HepG2 (cell line): Measurements from ENCODE around the gene DMAC1. TPM values are rescaled to one million over a fixed set of nuclear protein-coding genes. Genes with fewer than 3 reads are reported as not detected.

ENCODE experiments used
- ATAC-seq: fragments of 200-7000 bp; cut with Tn5 transposase; 3 replicates; pipeline ENCODE4 v1.9.1; 2020; ENCODE audit warnings: mild to moderate bottlenecking, moderate library complexity
- BruUV-seq: library from RNA; stranded (reverse); fragments of 400-500 nt; replicated peaks from 2 replicates; lab custom pipeline; 2021; lab: Mats Ljungman, UMichigan
- CTCF ChIA-PET: fragments of 300-600 bp; formaldehyde crosslinking; extraction: SDS; loops from one replicate; lab custom pipeline; 2021; ENCODE audit warnings: low total read pairs, inconsistent platforms, low intra/inter-chr PET ratio; lab: Yijun Ruan, JAX
- POLR2A ChIA-PET: fragments of 350-600 bp; sonication (Branson Sonifier 250); formaldehyde crosslinking; loops from one replicate; lab custom pipeline; 2020; ENCODE audit warnings: antibody characterized with exemption, inconsistent platforms; lab: Yijun Ruan, JAX
- DNase-seq: peaks from one replicate; pipeline ENCODE4 v3.0.0-alpha.2; 2015; ENCODE audit warnings: low spot score
- FAIRE-seq: peaks from 3 replicates; lab custom pipeline; 2011; peaks lifted over from hg19 to GRCh38; lab: Jason Lieb, UNC
- H2AFZ ChIP-seq: one replicate; pipeline ENCODE4 v1.6.1; 2011; ENCODE audit warnings: low read length, inconsistent platforms
- H3K27ac ChIP-seq: fragments of 300-600 bp; 3 replicates; pipeline ENCODE4 v1.8.0; 2011; ENCODE audit warnings: mixed run types, mild to moderate bottlenecking, mixed read lengths, low read length, inconsistent platforms; ENCODE audit not compliant: insufficient read depth; ENCODE audit errors: extremely low read length
- H3K27me3 ChIP-seq, 2 experiments: fragments of 200-600 bp in 1 of 2; 2 replicates in 1 of 2; 3 replicates in 1 of 2; pipeline versions ENCODE4 v1.6.0 to v1.8.0; 2011; ENCODE audit warnings: low read length in 2 of 2, mild to moderate bottlenecking in 2 of 2, moderate library complexity in 2 of 2, inconsistent platforms in 1 of 2; ENCODE audit not compliant: insufficient read depth in 2 of 2, control insufficient read depth in 1 of 2
- H3K36me3 ChIP-seq, 2 experiments: fragments of 200-600 bp in 1 of 2; replicated peaks in 1 of 2; 2 replicates in 1 of 2; 3 replicates in 1 of 2; pipeline versions ENCODE4 v1.5.1 to v1.8.0; 2011; ENCODE audit warnings: low read length in 2 of 2, inconsistent platforms in 1 of 2; ENCODE audit not compliant: insufficient read depth in 2 of 2, control insufficient read depth in 1 of 2
- H3K4me1 ChIP-seq: 2 replicates; pipeline ENCODE4 v1.5.1; 2012; ENCODE audit warnings: low read length, inconsistent platforms; ENCODE audit not compliant: insufficient read depth
- H3K4me2 ChIP-seq: 2 replicates; pipeline ENCODE4 v1.6.0; 2011; ENCODE audit warnings: low read depth, low read length, inconsistent platforms
- H3K4me3 ChIP-seq, 3 experiments: fragments of 200-600 bp in 1 of 3; sonication (generic), shearing (Covaris generic) in 1 of 3; replicated peaks in 1 of 3; 2 replicates each; pipeline ENCODE4 v1.5.1; 2011 to 2016; ENCODE audit warnings: low read length in 3 of 3, inconsistent platforms in 2 of 3, low read depth in 2 of 3, mild to moderate bottlenecking in 2 of 3, control low read depth in 1 of 3, mixed read lengths in 1 of 3; ENCODE audit not compliant: insufficient read depth in 1 of 3
- H3K79me2 ChIP-seq: one replicate; pipeline ENCODE4 v1.6.1; 2011; ENCODE audit warnings: low read length, inconsistent platforms; ENCODE audit not compliant: insufficient read depth
- H3K9ac ChIP-seq: 2 replicates; pipeline ENCODE4 v1.6.0; 2011; ENCODE audit warnings: mild to moderate bottlenecking, low read depth, low read length, inconsistent platforms; ENCODE audit not compliant: insufficient read depth
- H3K9me3 ChIP-seq: 2 replicates; pipeline ENCODE4 v1.5.1; 2012; ENCODE audit warnings: mild to moderate bottlenecking, low read length
- H4K20me1 ChIP-seq: 2 replicates; pipeline ENCODE4 v1.6.0; 2011; ENCODE audit warnings: inconsistent platforms, mild to moderate bottlenecking, low read length, moderate library complexity; ENCODE audit not compliant: insufficient read depth
- CEBPB ChIP-seq: IDR thresholded peaks from 2 replicates; pipeline ENCODE4 v1.6.1; 2011; ENCODE audit warnings: low read depth, low read length, improper control_type of control experiment, borderline replicate concordance
- FOXC1 ChIP-seq: sonication (generic); formaldehyde crosslinking; IDR thresholded peaks from 2 replicates; pipeline ENCODE4 v1.8.0; 2022; ENCODE audit warnings: mild to moderate bottlenecking, missing genetic modification reagents, borderline replicate concordance
- HDAC1 ChIP-seq: sonication (generic); formaldehyde crosslinking; IDR thresholded peaks from 2 replicates; pipeline ENCODE4 v1.5.1; 2020; ENCODE audit warnings: mild to moderate bottlenecking, missing genetic modification reagents
- HES4 ChIP-seq: sonication (generic); formaldehyde crosslinking; IDR thresholded peaks from 2 replicates; pipeline ENCODE4 v1.9.0; 2021; ENCODE audit warnings: mild to moderate bottlenecking, missing genetic modification reagents, borderline replicate concordance
- MZF1 ChIP-seq: sonication (generic); formaldehyde crosslinking; IDR thresholded peaks from 2 replicates; pipeline ENCODE4 v1.8.1; 2023; ENCODE audit warnings: mild to moderate bottlenecking, missing genetic modification reagents, borderline replicate concordance
- SMYD3 ChIP-seq: sonication (generic); formaldehyde crosslinking; IDR thresholded peaks from 2 replicates; pipeline ENCODE4 v1.8.1; 2023; ENCODE audit warnings: mild to moderate bottlenecking, missing genetic modification reagents
- STAT6 ChIP-seq: sonication (generic); formaldehyde crosslinking; IDR thresholded peaks from 2 replicates; pipeline ENCODE4 v1.4.0; 2020; ENCODE audit warnings: missing genetic modification reagents, mild to moderate bottlenecking, borderline replicate concordance
- WGBS: methylation state at CpG from one replicate; pipeline ENCODE4 v1.1.6; 2017; ENCODE audit warnings: low lambda C conversion rate; 5-methylcytosine and 5-hydroxymethylcytosine counted together
- in situ Hi-C: cut with HindIII; loops from 2 replicates; pipeline ENCODE4 v1.10.0; 2017; ENCODE audit warnings: low pct_unique_long_range_greater_than_20kb; ENCODE audit not compliant: extremely low pct_ligation_motif_present
- intact Hi-C: fragments of 100-400 bp; cut with micrococcal nuclease; formaldehyde crosslinking; loops from one replicate; pipeline ENCODE4 v1.10.0; 2022; ENCODE audit not compliant: unreplicated experiment
- polyA plus RNA-seq, 8 experiments: library from polyadenylated mRNA; depleted of rRNA in 3 of 8; stranded (reverse) in 7 of 8; unstranded in 1 of 8; fragments of >200 nt; fragmentation: Illumina TruSeq in 4 of 8; extraction: Trizol in 4 of 8; gene quantifications; 2 replicates each; pipeline versions ENCODE4 v1.2.1 to v1.2.3, GENCODE V29; 2011 to 2016; ENCODE audit warnings: low read depth in 4 of 8, missing spikeins in 1 of 8, mixed read lengths in 1 of 8; ENCODE audit not compliant: insufficient read depth in 1 of 8
- total RNA-seq, 5 experiments: library from RNA; depleted of rRNA; stranded (reverse); fragments of >200 nt; fragmentation: Illumina TruSeq; extraction: Trizol; gene quantifications; 2 replicates each; pipeline ENCODE4 v1.2.3, GENCODE V29; 2016; ENCODE audit warnings: low read depth in 1 of 5
- TF ChIP-seq, protein P1 (sequence below): sonication (generic); formaldehyde crosslinking; IDR thresholded peaks from 2 replicates; pipeline ENCODE4 v1.9.0; 2021; ENCODE audit warnings: missing genetic modification reagents, borderline replicate concordance
- TF ChIP-seq, protein P2 (sequence below): sonication (generic); formaldehyde crosslinking; conservative IDR thresholded peaks from 2 replicates; pipeline ENCODE4 v1.4.0; 2020; ENCODE audit warnings: missing genetic modification reagents
- TF ChIP-seq, protein P3 (sequence below): IDR thresholded peaks from 2 replicates; pipeline ENCODE4 v1.6.1; 2016; ENCODE audit warnings: missing genetic modification reagents, missing compliant biosample characterization

DMAC1 gene
- total and polyA plus RNA-seq, 2 of the 13 experiments (the other 11 are each of a cell fraction or from before 2014, with no cell fraction given): 44.3 to 72.9 TPM

DNA sequence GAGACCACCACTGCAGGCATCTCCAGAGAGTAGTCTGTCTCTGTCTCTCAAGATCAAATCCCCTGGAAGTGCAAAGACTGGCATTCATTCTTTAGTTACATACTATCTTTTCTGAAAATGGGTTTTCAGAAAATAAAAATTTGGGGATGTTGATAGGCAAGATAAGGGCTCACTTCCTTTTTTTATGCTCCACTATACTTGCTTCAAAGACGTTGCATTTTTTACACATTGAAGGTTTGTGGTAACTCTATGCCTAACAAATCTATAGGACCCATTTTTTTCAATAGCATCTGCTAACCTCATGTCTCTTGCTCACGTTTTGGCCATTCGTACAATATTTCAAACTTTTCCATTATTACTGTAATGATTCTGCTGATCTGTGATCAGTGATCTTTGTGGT lies 37.0 kb downstream of the DMAC1 start:
- ChIA-PET POLR2A (no interaction called here), CTCF (no interaction called here)
- Histone ChIP-seq H3K9ac (no peak overlapping the region), H3K4me2 (no peak overlapping the region), H3K79me2 (no peaks in the 10 kb centered on the region), H3K4me1 (no peaks in the 10 kb centered on the region), H4K20me1 (no peaks in the 10 kb centered on the region), H3K9me3 (no peaks in the 10 kb centered on the region), H3K36me3 (no peaks in the 10 kb centered on the region), H2AFZ (no peak overlapping the region), H3K27me3 (no peaks in the 10 kb centered on the region), H3K4me3 (no peak overlapping the region), H3K27ac (no peak overlapping the region)
- TF ChIP-seq, protein P1, sequence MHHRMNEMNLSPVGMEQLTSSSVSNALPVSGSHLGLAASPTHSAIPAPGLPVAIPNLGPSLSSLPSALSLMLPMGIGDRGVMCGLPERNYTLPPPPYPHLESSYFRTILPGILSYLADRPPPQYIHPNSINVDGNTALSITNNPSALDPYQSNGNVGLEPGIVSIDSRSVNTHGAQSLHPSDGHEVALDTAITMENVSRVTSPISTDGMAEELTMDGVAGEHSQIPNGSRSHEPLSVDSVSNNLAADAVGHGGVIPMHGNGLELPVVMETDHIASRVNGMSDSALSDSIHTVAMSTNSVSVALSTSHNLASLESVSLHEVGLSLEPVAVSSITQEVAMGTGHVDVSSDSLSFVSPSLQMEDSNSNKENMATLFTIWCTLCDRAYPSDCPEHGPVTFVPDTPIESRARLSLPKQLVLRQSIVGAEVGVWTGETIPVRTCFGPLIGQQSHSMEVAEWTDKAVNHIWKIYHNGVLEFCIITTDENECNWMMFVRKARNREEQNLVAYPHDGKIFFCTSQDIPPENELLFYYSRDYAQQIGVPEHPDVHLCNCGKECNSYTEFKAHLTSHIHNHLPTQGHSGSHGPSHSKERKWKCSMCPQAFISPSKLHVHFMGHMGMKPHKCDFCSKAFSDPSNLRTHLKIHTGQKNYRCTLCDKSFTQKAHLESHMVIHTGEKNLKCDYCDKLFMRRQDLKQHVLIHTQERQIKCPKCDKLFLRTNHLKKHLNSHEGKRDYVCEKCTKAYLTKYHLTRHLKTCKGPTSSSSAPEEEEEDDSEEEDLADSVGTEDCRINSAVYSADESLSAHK (CRISPR knock-in tag): no peak
- TF ChIP-seq, protein P2, sequence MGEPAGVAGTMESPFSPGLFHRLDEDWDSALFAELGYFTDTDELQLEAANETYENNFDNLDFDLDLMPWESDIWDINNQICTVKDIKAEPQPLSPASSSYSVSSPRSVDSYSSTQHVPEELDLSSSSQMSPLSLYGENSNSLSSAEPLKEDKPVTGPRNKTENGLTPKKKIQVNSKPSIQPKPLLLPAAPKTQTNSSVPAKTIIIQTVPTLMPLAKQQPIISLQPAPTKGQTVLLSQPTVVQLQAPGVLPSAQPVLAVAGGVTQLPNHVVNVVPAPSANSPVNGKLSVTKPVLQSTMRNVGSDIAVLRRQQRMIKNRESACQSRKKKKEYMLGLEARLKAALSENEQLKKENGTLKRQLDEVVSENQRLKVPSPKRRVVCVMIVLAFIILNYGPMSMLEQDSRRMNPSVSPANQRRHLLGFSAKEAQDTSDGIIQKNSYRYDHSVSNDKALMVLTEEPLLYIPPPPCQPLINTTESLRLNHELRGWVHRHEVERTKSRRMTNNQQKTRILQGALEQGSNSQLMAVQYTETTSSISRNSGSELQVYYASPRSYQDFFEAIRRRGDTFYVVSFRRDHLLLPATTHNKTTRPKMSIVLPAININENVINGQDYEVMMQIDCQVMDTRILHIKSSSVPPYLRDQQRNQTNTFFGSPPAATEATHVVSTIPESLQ (CRISPR knock-in tag): no peak
- TF ChIP-seq CEBPB (no peak), HDAC1 (CRISPR knock-in tag) (no peak), MZF1 (CRISPR knock-in tag) (no peak), SMYD3 (CRISPR knock-in tag) (no peak), HES4 (CRISPR knock-in tag) (no peak), STAT6 (CRISPR knock-in tag) (no peak), FOXC1 (CRISPR knock-in tag) (no peak)
- TF ChIP-seq, protein P3, sequence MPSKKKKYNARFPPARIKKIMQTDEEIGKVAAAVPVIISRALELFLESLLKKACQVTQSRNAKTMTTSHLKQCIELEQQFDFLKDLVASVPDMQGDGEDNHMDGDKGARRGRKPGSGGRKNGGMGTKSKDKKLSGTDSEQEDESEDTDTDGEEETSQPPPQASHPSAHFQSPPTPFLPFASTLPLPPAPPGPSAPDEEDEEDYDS (CRISPR knock-in tag): no peak
- WGBS: 2% methylated on average over 3 of the region's 3 CpGs
- no peak for FAIRE-seq
- DNase-seq: no peak
- in situ Hi-C loops: loop anchor here (25.0 kb wide), 1 partner anchor 100 kb away; no protein-coding TSS in a partner anchor
- no peak for ATAC-seq
- intact Hi-C loops: no loop called here
- BruUV-seq: no TSS peak
